GM12865 (cell line): ENCODE results near the gene MAN2A1.
A peak's percentile ranks its signal among the peaks of the same experiment; 100 is the strongest.

Source experiments
- DNase-seq: peaks from one replicate; pipeline ENCODE4 v3.0.0; 2010; ENCODE audit warnings: low read depth
- H3K4me3 ChIP-seq: 2 replicates; pipeline ENCODE4 v1.5.1; 2011; ENCODE audit warnings: mild to moderate bottlenecking, low read depth, low read length, control low read depth
- CTCF ChIP-seq: IDR thresholded peaks from 2 replicates; pipeline ENCODE4 v1.5.1; 2011; ENCODE audit warnings: low read length, control low read depth, low read depth, inconsistent platforms; ENCODE audit not compliant: insufficient read depth; ENCODE audit errors: missing control alignments

Gene MAN2A1

GRCh38 chr5:109690242-109690974 is 681 bp downstream of the MAN2A1 start:
- H3K4me3 ChIP-seq = peak overlapping the region; percentile 77
- peak; percentile 38 for DNase-seq
- no peak for TF ChIP-seq CTCF

GRCh38 chr5:109690975-109691574 is 1.3 kb downstream of the MAN2A1 start:
- peak; percentile 73 for DNase-seq
- H3K4me3 ChIP-seq = peak overlapping the region; percentile 77
- peak; percentile 47 for TF ChIP-seq CTCF

DNA sequence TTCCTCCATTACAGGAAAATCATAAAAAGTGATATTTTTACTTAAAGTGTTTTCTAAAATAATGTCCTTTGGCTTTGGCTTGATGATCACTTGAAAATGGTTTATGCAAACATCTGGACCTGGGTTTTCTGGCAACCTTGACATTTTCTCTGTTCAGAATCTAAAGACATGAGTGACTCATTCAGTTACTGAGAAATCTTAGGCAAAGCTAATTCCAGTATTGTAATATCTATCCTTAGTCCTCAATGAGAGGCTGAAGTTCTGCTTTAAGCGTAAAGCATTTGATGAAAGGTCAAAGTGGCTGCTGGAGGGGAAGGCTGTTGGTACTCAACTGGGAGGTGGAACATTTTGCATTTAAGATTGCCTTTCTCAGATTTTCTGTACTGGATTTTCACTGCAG is 2.3 kb downstream of the MAN2A1 start:
- peak; percentile 41 for DNase-seq
- TF ChIP-seq CTCF = no peak
- peak overlapping the region; percentile 77 for H3K4me3 ChIP-seq

DNA sequence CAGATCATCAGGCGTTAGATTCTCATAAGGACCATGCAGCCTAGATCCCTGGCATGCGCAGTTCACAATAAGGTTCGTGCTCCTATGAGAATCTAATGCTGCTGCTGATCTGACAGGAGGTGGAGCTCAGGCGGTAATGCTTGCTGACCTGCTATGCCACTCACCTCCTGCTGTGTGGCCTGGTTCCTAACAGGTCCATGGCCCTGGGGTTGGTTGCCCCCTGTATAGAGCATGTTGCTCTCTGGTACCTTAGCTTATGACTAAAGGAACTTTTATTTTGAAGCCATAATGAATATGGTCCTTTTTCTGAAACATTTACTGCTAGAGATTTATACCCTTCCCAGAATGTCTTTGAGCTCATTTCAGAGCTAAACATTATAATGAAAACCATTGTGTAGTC is 3.1 kb downstream of the MAN2A1 start:
- DNase-seq = peak; percentile 39
- H3K4me3 ChIP-seq = peak overlapping the region; percentile 11; the same call in 1 of the 2 replicates
- TF ChIP-seq CTCF = no peak

DNA sequence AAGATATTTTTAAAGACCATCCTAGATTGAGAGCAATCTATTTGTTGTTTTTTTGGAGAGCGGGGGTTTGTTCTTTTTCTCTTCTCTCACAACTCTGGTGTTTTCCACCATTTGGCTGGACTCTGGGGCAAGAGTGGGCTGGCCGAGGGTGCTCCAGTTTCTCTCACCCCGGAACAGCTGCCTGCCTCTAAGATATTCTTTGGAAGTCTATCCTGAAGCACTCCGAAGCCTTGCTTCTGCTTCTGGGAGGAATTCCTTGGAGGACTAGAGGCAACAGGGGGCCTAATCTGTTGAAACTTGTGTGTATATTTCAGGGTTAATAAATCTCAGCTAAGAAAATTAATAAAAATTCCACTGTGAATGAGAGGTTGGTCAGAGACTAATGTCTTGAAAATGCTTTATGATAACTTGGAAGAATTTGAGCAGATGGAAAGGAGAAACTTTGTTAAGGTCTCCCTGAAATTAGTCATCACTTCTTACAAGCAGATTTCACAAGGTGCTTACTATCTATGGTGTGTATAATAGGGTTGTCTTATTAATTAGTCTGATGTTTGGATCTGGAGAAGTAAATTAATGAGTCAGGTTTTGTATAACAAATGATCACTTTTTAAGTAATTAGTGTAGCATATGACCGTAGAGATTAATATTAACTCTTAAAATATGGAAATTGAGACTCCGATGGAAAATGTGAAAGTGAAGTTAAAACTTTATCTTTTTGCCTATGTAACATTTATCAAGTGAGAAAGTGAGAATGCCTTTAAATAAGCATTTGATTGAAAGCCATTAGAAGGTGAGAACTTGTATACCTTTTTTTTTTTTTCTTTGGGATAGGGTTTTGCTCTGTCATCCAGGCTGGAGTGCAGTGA is 4.0 kb downstream of the MAN2A1 start:
- H3K4me3 ChIP-seq = peak overlapping the region; percentile 11; the same call in 1 of the 2 replicates
- no peak for DNase-seq
- no peak for TF ChIP-seq CTCF

- H3K4me3 ChIP-seq = peak overlapping the region; percentile 29
Measured at GRCh38 chr5:109694451-109694891, 4.7 kb downstream of the MAN2A1 start.

More at GRCh38 chr5:109694451-109694891, 4.7 kb downstream of the MAN2A1 start:
- no peak for TF ChIP-seq CTCF
- DNase-seq = no peak
